Ovary (tissue), 3 donors: ENCODE measurements around the gene SERPINB2.

Experiments
- CTCF ChIP-seq, 3 donors: fragments of 450-650 bp in 2 of 3; fragments of 200-600 bp in 1 of 3; IDR thresholded peaks; one replicate each; pipeline versions ENCODE4 v1.5.1 to v1.8.0; 2016 to 2022; ENCODE audit warnings: antibody characterized with exemption in 3 of 3, mild to moderate bottlenecking in 1 of 3
- EP300 ChIP-seq: sonication (generic); formaldehyde crosslinking; IDR thresholded peaks from one replicate; pipeline ENCODE4 v1.6.1; 2017; ENCODE audit warnings: antibody characterized with exemption
- POLR2A ChIP-seq: fragments of 450-650 bp; IDR thresholded peaks from one replicate; pipeline ENCODE4 v1.6.1; 2017; ENCODE audit warnings: antibody characterized with exemption, mild to moderate bottlenecking, moderate library complexity
- donor health status: DM: no; HTN: no; CAD: no.

DNA sequence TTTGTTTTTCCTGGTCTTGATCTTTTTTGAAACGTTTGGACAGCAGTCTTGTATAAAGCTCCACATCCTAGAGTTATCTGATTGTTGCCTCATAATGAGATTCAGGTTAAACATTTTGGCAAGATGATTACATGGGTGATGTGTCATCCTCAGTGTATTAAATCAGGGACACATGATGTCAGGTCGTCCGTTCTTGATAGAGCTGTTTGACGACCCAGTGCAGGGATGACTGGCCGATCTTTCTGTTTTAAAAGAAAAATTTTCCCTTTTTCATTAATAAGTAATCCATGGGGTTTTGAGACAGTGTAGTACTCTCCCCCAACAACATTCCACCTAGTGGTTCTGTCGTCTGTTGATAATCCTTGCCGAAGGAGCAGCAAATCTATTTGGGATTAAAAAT is 44.5 kb upstream of the SERPINB2 start:
- TF ChIP-seq CTCF (IDR thresholded peaks at IDR 0.05) (no peak), POLR2A (no peak), EP300 (no peak)
